Myocyte (in vitro differentiated cells): ENCODE results near the gene A2ML1. TPM values are rescaled to one million over a fixed set of nuclear protein-coding genes. Genes with fewer than 3 reads are reported as not detected.
"Not testable (repeated sequence)": the region's sequence is repeated elsewhere in the genome, so short reads cannot be mapped to it uniquely, and the experiment has no call there.

Source experiments
- DNase-seq: peaks from one replicate; pipeline ENCODE4 v3.0.0-alpha.2; 2012; ENCODE audit warnings: low read depth
- polyA plus RNA-seq: library from polyadenylated mRNA; unstranded; fragments of >200 nt; gene quantifications from one replicate; pipeline ENCODE4 v1.2.1, GENCODE V29; 2012; ENCODE audit warnings: missing spikeins
- total RNA-seq: library from RNA; depleted of rRNA; stranded (reverse); fragments of >200 nt; gene quantifications from 2 replicates; pipeline ENCODE4 v1.2.3, GENCODE V29; 2014

Gene A2ML1
- total RNA-seq = not detected in 2 replicates
- polyA plus RNA-seq = 0.16 TPM

GRCh38 chr12:8822298-8822697 lies at the start of gene A2ML1:
TSS of gene A2ML1 (plus strand) at chr12:8822621. CDS start at chr12:8822652, 31 bp downstream.
- DNase-seq = no peak

GRCh38 chr12:8773461-8773860 lies 49.0 kb upstream of the A2ML1 start:
- DNase-seq = no peak

DNA sequence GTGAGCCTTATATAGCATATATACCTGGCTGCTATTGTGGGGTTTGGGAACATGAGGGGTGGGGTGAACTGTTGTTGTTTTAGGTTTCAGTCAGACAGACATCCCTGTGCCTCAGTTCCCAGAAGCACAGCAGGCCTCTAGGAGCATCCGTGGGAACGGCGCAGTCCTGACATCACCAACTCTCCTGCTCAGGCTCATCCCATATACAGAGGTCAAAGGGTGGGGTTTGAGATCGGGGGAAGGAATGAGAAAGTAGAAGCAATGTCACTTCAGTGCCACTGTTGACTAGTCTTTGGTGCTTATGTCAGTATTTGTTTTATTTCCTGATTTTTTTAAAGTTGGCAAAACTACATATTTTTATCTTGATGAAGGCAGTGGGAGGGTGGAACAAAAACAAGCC lies 43.1 kb upstream of the A2ML1 start:
- no peak for DNase-seq

DNA sequence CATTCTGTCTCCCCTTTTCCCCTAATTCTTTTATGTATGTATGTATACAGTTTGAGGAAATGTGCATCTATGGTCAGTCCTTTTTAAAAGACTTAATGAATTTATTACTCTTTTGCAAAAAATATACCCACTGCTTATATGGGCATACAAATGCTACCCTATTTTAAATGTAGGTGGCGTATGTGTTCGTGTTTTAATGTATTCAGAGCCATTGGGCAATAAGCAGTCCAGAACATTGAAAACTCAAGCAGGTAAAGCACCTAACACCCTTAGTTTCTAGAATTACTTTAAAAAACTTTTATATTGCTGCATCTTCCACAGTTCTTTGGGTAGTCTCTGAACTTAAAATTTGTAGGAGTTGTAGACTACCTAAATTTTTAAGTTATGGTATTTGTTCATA lies 42.6 kb upstream of the A2ML1 start:
- no peak for DNase-seq

GRCh38 chr12:8780389-8780788 lies 42.0 kb upstream of the A2ML1 start:
- DNase-seq = peak; percentile 30

DNA sequence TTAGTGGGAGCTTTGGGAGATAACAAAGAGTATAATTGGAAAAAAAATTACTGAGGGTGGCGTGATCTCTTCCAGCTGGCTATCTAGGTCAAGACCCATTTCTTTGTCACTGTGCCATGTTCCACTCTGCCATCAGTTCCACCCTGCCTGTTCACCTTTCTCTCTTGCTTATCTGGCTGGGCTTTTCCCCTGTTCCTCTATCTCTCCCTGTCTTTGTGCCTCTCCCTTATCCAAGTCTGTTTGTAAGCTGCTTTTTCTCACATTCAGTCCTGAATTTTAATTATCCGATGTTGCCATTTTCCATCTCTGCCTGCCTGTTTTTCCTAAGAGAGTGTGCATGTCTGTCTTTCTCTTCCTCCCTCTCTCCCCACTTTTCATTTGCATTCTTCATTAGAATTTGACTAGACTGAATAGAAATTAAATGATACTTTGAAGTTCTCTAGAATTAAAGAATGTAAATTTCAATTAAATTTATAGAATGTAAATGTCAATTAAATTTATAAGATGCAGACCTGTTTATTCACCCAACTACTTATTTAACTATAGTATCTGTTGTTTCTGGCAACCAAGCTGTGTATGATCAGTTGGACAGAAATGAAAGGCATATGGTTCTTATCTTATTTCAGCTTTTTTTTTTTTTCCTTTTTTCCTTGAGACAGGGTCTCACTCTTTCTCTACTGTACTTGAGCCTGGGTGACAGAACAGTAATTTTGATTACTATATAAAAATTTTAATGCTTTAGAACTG lies 40.9 kb upstream of the A2ML1 start:
- no peak for DNase-seq

GRCh38 chr12:8784290-8784888 lies 38.0 kb upstream of the A2ML1 start:
- DNase-seq = no peak

- no peak for DNase-seq
These were observed 36.9 kb upstream of the A2ML1 start for GRCh38 chr12:8785499-8785898.

GRCh38 chr12:8787206-8787605 lies 35.2 kb upstream of the A2ML1 start:
- not testable (repeated sequence) for DNase-seq

DNA sequence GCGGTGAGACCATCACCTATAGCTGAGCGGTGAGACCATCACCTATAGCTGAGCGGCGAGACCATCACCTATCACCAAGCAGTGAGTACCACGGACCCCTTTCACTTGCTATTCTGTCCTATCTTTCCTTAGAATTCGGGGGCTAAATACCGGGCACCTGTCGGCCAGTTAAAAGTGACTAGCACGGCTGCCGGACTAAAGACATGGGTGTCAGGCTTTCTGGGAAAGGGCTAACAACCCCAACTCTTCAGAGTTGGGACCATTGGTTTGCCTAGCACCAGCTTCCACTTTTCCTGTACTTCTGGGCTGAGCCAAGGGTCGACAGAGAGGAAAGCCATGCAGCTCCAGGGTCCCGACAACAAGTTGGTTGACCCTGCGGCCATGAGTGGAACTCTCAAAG lies 33.7 kb upstream of the A2ML1 start:
- not testable (repeated sequence) for DNase-seq

GRCh38 chr12:8789341-8790013 lies 32.9 kb upstream of the A2ML1 start:
- not testable (repeated sequence) for DNase-seq

GRCh38 chr12:8793226-8793625 lies 29.2 kb upstream of the A2ML1 start:
- DNase-seq = not testable (repeated sequence)

DNA sequence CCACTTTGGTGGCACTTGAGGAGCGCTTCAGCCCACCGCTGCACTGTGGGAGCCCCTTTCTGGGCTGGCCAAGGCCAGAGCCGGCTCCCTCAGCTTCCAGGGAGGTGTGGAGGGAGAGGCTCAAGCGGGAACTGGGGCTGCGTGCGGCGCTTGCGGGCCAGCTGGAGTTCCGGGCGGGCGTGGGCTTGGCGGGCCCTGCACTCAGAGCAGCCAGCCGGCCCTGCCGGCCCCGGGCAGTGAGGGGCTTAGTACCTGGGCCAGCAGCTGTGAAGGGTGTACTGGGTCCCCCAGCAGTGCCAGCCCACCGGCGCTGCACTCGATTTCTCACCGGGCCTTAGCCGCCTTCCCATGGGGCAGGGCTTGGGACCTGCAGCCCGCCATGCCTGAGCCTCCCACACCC lies 27.8 kb upstream of the A2ML1 start:
- not testable (repeated sequence) for DNase-seq

GRCh38 chr12:8796831-8797626 lies 25.4 kb upstream of the A2ML1 start:
- no peak for DNase-seq

DNA sequence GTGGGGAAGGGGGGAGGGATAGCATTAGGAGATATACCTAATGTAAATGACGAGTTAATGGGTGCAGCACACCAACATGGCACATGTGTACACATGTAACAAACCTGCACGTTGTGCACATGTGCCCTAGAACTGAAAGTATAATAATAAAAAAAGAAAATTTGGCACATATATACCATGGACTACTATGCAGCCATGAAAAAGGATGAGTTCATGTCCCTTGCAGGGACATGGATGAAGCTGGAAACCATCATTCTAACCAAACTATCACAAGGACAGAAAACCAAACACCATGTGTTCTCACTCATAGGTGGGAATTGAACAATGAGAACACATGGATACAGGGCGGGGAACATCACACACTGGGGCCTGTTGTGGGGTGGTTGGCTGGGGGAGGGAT lies 21.2 kb upstream of the A2ML1 start:
- DNase-seq = not testable (repeated sequence)

- DNase-seq = not testable (repeated sequence)
These were observed 17.6 kb upstream of the A2ML1 start for GRCh38 chr12:8804833-8805232.

GRCh38 chr12:8805487-8805886 lies 16.9 kb upstream of the A2ML1 start:
- not testable (repeated sequence) for DNase-seq

DNA sequence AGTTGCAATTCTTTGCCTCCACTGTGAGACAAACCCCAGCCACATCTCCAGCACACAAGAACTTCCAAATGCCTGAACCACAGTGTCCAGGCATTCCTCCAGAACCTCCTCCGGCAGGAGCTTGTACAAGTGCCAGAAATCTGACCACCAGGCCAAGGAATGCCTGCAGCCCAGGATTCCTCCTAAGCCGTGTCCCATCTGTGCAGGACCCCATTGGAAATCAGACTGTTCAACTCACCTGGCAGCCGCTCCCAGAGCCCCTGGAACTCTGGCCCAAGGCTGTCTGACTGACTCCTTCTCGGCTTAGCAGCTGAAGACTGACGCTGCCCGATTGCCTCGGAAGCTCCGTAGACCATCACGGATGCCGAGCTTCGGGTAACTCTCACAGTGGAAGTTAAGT lies 15.3 kb upstream of the A2ML1 start:
- DNase-seq = peak; percentile 13

GRCh38 chr12:8810112-8810511 lies 12.3 kb upstream of the A2ML1 start:
- DNase-seq = not testable (repeated sequence)

- no peak for DNase-seq
These were observed 8.7 kb upstream of the A2ML1 start for GRCh38 chr12:8813572-8814357.
